GM04504 (cell line): ENCODE measurements around the gene SHANK3.

ENCODE experiments used
- DNase-seq: peaks from one replicate; pipeline ENCODE4 v3.0.0-alpha.2; 2012; ENCODE audit warnings: low read depth

Gene SHANK3

GRCh38 chr22:50713571-50714056 lies 41.0 kb downstream of the SHANK3 start:
- no peak for DNase-seq

- no peak for DNase-seq
Observed at GRCh38 chr22:50714150-50714549, 41.5 kb downstream of the SHANK3 start.

GRCh38 chr22:50714631-50715179 lies 42.1 kb downstream of the SHANK3 start:
- DNase-seq = no peak

GRCh38 chr22:50715250-50715649 lies 42.6 kb downstream of the SHANK3 start:
- DNase-seq = no peak

- DNase-seq = no peak
Observed at GRCh38 chr22:50715776-50716175, 43.2 kb downstream of the SHANK3 start.

GRCh38 chr22:50716290-50717024 lies 43.8 kb downstream of the SHANK3 start:
- DNase-seq = no peak

- DNase-seq = no peak
Observed at GRCh38 chr22:50717709-50718351, 45.2 kb downstream of the SHANK3 start.

GRCh38 chr22:50718352-50718709 lies 45.7 kb downstream of the SHANK3 start:
- DNase-seq = no peak

- DNase-seq = no peak
Observed at GRCh38 chr22:50719814-50720300, 47.2 kb downstream of the SHANK3 start.

- DNase-seq = no peak
Observed at GRCh38 chr22:50720301-50721256, 48.0 kb downstream of the SHANK3 start.

GRCh38 chr22:50721257-50721844 lies 48.7 kb downstream of the SHANK3 start:
- no peak for DNase-seq

- DNase-seq = no peak
Observed at GRCh38 chr22:50722048-50722701, 49.6 kb downstream of the SHANK3 start.
